GM21619 (cell line): Measurements from ENCODE around the gene RETREG3.
"Not testable (repeated sequence)": the region's sequence is repeated elsewhere in the genome, so short reads cannot be mapped to it uniquely, and the experiment has no call there.

ENCODE experiments used
- ATAC-seq: cut with Tn5 transposase; IDR thresholded peaks from one replicate; pipeline ENCODE4 v1.9.1; 2021; ENCODE audit not compliant: unreplicated experiment

The RETREG3 gene

DNA sequence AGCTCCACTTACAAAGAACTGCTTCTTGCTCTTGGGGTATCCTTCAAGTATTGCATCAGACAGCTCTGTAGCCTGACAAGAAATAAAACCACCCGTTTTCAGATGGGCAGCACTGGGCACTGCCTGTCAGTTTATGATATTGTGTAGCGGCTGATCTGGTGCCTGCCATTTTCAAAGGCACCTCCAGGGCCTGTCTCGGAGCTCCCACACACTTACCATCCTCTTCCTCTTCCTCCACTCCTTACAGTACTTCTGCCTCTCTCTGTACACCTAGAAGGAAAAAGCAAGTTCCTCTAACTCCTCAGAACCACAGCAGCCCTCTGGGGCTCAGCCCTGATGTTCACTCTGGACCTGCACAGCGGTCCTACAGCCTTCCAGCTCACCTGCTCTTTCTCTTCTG, 36.1 kb downstream of the RETREG3 start:
- no peak for ATAC-seq

DNA sequence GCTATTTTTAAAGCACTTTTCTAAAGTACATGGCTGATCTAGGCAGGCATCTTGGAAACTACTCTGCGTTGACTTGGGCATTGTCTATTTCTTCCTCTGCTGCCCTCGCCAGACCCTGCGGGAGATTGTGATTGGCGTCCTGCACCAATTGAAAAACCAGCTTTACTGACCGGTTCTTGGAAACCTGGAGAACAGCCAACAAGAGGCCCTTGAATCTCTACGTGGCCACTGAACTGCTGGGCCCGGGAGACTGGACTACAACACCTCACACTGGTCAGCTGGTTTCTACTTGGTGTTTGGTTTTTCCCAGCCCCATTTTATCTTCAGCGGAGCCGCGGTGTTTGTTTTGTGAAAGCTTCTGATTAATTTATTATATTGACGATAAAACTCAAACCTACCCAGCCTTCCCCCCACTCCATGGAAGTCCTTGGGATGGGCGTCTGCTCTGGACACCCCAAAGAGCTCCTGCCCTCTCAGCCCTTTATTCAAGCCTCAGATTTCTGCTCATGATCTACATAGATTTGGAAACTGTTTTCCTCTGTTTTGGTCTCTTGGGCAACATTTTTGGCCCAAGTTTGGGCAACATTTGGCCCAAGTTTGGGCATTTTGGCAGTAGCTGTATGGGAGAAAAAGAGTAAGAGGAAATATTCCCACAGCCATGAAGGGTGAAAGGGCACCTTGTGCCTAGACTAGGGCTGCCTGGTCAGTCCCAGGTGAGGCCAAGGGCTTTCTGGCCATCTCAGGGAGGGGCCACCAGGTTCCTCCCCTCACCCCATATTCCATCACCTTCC, 37.5 kb downstream of the RETREG3 start:
- ATAC-seq, result no peak

DNA sequence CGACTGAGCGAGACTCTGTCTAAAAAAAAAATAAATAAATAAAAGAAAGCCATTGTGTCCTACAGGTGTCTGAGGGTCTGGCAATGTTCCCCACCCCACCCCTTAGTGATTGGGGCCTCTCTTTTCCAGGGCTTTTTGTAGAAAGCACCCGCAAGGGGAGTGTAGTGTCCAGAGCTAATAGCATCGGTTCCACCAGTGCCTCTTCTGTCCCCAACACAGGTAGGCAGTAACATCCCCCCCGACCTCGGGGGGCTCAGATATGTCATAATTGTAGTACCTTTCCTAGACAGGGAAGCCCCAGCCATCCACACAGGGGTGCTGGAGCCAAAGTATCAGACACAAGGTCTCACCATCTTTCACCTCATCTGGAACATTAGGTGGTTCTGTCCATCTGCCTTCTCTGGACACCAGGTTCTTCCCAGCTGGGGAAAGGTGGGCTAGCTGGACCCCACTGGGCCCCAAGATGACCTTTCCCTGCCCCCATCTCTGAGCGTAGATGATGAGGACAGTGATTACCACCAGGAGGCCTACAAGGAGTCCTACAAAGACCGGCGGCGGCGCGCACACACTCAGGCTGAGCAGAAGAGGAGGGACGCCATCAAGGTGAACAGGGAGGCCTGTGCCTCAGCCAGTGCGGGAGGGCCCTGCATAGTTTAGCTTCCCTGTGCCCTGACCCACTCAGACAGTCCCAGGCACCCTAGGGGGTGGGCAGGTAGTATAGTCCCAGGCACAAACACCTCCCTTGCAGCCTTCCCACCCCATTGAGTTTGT, 40.6 kb downstream of the RETREG3 start:
- ATAC-seq, result no peak

DNA sequence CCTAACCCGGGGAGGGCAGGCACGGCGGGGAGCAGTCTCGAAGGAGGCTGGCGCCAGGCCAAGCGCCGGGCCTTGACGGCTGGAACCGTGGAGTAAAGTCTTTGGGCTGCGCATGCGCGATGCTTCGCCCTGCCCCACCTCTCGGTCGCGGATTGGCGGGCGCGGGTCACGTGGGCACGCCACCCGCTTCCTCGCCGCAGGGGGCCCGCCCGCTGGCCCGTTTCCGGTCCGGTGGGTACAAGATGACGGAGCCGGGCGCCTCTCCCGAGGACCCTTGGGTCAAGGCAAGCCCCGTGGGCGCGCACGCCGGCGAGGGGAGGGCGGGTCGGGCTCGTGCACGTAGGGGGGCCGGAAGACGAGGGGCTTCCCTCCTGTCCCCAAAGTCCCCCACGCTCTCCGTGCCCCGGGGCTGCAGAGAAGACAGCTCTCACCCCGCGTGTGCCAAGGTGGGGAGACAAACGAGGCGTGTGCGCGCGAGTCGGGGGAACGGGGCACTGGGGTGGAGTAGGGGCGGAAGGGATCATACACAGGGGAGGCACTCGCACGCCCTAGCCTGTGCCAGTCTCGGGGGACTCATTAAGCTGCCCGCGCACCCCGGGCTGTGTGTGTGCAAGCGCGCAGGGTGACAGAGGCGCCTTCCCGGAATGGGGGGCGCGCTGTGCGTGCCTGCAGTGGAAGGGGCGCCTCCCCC, 42.1 kb downstream of the RETREG3 start, which contains the start of gene MLX:
MLX (plus strand) TSS at position 218 of the 691 bp plus-strand sequence; CDS start at position 243, 25 bp downstream.
- no peak for ATAC-seq

DNA sequence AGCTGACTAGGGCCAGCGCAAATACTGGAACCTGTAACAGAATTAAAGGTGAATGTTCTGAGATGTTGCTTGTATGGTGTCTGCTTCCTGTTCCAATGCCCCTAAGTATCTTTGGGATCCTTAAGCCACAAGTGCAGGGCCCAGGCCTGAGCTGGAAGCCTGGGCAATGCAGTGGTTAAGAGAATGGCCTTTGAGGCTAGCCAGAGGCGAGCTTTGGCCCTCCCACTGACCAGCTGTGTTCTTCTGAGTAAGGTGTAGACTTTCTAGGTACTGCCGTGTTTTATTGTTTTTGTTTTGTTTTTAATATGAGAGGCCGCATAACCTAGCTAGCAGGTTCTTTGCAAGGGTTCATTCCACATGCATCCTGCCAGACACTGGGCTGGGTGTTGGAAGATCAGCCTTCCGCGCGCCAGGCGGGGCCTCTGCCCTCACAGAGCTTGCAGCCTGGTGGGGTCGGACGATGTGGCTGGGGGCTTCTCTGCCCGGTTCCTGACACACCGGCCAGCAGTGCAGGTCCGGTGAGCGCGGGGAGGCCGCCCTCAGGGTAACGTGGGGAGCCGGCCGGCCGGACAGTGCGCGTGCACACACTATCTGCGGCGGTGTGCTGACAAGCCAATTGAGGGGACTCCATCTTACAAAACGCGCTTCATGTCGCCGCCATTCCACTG, 42.8 kb downstream of the RETREG3 start:
- ATAC-seq, result no peak

DNA sequence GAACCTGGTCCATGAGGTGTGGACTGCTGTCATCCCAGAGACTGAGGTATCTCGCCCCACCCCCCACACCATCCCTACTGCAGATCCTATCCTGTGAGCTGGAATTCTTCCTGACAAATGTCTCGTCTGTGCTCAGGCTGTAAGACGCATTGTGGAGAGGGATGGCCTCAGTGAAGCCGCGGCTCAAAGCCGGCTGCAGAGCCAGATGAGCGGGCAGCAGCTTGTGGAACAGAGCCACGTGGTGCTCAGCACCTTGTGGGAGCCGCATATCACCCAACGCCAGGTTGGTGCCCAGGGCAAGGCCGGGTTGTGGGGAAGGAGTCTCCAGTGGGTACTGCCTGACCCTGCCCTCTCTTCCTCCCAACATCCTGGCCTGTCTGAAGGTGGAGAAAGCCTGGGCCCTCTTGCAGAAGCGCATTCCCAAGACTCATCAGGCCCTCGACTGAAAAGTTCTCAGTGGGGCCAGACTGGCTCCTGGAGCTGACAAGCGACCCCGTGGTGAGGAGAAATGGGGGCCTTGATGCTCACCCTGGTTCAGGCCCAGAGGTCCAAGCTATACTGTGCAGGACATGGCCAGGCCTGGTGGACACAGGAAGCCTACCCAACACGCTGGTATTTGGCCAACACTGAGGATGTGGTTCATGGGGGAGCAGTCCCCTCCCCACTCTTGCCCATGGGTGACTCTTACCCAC, 43.5 kb downstream of the RETREG3 start:
- no peak for ATAC-seq

DNA sequence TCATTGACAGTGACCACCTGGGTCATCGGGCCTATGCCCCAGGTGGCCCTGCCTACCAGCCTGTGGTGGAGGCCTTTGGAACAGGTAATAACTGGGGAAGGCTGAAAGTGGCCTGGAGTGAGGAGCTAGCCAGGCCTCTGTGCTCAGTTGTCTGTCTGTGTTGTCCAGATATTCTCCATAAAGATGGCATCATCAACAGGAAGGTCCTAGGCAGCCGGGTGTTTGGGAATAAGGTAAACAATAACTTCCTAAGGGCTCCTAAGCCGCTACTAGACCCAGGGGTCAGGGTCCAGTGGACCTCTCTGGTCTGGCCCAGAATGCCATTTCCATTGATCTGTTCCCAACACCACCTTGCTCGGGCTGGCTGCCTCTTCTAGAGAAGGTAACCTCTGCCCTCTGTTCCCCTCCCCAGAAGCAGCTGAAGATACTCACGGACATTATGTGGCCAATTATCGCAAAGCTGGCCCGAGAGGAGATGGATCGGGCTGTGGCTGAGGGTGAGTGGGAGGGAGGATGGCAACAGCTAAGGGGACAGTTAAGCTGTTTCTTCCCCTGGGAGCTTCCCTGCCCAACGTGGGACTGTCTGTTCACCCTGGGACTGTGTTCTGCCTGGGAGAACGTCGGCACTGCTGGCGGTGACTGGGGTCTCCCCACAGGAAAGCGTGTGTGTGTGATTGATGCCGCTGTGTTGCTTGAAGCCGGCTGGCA, 44.2 kb downstream of the RETREG3 start:
- ATAC-seq, result no peak

DNA sequence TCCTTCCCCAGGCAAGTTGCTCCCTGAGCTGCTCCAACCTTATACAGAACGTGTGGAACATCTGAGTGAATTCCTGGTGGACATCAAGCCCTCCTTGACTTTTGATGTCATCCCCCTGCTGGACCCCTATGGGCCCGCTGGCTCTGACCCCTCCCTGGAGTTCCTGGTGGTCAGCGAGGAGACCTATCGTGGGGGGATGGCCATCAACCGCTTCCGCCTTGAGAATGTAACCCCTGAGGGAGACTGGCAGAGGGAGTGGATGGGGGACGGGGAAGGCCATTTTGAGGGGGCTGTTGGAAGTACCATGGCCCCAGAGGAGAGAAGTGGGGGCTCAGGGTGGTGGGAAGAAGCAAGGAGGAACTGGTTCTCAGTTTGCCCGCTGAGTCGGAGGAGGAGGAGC, 45.2 kb downstream of the RETREG3 start:
- ATAC-seq, result no peak

DNA sequence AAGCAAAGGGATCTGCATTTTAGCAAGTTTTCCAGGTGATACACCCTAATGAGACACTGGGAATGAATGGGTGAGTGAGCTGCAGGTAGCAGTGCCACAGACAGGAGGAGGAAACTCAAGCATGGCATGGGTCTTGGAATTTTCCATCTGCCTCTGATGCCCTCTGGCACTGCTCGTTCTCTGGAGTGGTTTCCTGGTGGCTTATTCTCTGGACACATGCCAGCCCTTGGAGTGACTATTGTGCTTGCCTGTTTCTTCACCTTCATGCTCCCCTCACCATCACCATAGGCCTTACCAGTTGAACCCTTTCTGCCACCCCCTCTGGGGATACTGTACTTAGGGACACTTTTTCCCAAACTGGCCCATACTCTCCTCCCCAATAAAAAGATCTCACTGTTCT, 45.6 kb downstream of the RETREG3 start:
- ATAC-seq, result no peak

DNA sequence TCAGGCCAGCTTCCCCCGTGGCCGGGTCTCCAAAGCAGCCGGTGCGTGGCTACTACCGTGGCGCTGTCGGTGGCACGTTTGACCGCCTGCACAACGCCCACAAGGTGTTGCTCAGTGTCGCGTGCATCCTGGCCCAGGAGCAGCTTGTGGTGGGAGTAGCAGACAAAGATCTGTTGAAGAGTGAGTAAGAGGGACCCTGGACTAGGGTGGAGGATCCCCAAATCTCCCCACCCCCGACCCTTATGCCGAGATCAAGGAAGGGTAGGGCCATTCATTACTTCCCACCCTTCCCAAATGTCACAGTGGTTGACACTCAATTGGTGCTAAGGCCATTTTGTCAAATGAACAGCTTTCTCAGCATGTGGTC, 46.0 kb downstream of the RETREG3 start:
- ATAC-seq, result no peak

DNA sequence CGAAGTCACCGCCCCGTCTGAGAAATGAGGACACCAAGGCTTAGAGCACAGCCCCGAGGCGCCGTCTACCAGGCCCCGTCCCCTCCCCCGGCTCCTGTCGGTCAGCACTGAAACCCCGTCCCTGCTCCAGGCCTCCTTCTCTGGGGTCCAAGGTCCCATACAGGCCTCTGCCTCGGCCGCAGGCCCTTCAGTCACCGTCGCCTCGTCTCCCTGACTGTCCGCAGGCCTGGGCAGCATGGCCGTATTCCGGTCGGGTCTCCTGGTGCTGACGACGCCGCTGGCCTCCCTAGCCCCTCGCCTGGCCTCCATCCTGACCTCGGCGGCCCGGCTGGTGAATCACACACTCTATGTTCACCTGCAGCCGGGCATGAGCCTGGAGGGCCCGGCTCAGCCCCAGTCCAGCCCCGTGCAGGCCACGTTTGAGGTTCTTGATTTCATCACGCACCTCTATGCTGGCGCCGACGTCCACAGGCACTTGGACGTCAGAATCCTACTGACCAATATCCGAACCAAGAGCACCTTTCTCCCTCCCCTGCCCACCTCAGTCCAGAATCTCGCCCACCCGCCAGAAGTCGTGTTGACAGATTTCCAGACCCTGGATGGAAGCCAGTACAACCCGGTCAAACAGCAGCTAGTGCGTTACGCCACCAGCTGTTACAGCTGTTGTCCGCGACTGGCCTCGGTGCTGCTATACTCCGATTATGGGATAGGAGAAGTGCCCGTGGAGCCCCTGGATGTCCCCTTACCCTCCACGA, 46.6 kb downstream of the RETREG3 start:
- ATAC-seq, result no peak

DNA sequence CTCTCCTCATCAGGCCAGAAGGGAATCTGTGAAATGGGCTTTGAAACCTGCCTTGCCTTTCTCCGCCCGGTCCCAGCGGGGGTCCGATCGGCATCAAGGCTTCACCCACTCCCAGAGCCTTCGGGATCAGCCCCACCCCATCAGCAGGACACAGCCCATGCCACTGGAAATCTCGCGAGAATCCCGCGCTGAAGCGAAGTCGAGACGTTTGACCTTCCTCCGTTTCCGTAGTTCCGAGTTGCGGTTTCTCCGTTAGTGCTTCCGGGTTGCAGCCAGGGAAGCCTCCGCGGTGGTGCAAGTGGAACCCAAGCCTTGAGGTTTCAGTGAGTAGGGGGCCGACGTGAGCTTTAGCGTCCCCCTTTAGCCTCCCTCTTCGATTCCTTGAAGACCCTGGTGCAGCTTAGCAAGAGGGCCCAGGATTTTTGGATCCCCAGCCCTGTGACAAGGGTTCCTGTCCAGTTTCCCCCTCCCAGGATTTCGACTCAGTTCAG, 47.2 kb downstream of the RETREG3 start, which contains the start of gene COASY:
COASY (plus strand) TSS at position 252 of the 491 bp plus-strand sequence. CDS start 475 bp downstream, outside the sequence.
- ATAC-seq, result no peak

DNA sequence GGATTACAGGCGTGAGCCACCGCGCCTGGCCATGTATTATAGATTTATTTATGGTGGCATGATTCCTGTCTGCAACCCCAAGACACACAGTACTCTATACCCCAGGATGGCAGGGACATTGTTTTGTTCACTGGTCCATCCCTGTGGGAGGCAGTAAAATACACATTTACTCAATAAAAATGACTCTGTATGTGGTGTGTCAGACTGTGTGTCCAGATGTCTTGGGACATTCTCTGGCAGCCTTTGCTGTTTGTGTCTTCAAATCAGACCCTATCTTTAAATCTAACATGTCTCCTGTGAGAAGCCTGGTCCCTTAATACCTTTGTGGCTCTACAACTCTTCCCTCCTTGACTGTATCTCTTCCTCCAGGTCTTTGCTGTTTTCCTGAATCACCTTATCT, 48.9 kb downstream of the RETREG3 start:
- ATAC-seq, result no peak

DNA sequence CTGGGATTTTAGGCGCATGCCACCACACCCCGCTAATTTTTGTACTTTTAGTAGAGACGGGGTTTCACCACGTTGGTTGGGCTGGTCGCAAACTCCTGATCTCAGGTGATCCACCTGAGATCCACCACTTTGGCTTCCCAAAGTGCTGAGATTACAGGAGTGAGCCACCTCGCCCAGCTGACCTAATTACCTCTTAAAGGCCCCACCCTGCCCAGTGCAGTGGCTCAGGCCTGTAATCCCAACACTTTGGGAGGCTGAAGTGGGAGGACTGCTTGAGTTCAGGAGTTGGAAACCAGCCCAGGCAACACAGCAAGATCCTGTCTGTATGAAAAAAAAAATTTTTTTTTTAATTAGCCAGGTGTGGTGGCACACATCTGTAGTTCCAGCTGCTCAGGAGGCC, 50.1 kb downstream of the RETREG3 start:
- no peak for ATAC-seq

DNA sequence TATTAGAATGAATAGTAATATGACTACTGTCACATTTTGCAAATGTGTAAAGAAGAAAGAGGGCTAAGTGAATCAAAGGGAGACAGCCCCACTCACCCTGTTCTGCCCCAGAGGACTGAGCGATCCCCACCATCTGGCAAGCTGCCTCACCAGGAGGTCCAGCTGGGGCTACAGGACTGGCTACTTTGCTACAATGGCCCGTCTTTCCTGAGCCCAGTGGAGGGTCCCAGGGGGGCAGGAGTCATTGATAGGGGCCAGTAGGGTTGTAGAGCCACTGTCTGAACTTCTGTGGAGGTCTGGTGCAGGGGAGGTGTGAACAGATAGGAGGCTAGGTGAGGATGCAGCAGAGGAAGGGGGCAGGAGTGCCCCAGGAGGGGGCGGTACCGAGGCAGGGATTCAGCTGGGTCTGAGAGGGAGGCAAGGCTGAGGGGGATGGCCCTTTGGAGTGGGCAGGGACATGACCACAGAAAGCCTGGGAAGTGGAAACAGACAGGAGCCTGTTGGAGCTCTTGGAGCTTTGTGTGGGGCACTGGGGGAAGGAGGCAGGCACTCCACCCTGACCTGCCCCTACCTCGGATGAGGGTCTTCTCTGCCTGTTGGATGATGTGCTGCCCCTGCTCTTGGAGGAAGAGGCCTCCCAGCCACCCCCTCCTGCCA, 53.1 kb downstream of the RETREG3 start:
- ATAC-seq, result not testable (repeated sequence)

DNA sequence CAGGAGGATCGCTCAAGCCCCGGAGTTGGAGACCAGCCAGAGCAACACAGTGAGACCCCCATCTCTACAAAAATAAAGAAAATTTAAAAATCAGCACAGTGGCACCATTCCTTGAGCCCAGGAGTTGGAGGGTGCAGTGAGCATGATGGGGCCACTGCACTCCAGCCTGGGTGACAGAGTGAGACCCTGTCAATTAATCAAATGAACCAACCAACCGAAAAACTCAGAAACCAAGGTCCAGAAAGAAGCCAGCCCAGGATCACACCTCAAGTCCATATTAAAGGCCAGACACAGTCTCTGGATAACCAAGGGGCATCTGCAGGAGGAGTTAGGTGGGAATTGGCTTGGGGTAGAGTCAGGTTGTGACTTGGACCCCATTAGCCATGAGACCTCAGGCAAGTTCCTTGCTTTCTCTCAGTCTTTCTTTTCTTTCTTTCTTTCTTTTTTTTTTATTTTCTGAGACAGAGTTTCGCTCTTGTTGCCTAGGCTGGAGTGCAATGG, 54.0 kb downstream of the RETREG3 start:
- no peak for ATAC-seq

DNA sequence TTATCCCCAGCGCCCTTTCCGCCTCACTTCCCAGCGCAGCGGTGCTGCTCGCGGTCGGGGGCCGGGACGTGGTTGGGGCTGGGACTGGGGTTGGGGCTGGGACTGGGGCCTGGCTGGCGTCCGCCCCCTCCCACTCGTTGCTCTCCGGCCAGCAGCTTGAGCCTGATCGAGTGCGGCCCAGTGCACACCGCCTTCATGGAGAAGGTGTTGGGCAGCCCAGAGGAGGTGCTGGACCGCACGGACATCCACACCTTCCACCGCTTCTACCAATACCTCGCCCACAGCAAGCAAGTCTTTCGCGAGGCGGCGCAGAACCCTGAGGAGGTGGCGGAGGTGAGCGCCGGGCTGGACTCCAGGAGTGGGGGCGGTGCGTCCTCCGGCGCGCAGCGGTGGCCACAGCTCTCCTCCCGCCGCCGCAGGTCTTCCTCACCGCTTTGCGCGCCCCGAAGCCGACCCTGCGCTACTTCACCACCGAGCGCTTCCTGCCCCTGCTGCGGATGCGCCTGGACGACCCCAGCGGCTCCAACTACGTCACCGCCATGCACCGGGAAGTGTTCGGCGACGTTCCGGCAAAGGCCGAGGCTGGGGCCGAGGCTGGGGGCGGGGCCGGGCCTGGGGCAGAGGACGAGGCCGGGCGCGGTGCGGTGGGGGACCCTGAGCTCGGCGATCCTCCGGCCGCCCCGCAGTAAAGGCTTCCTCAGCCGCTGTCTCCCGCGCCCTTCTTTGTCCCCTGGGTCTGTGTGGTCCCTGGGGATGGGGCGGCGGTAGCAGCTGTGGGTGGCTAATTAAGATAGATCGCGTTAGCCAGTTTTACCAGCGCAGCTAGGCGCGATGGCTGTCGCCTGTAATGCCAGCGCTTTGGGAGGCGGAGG, 54.7 kb downstream of the RETREG3 start:
- ATAC-seq, result peak; percentile 82
